GM19328 (cell line): ENCODE data around the gene TM2D1.
A peak's percentile ranks its signal among the peaks of the same experiment; 100 is the strongest.

Experiments
- ATAC-seq: cut with Tn5 transposase; IDR thresholded peaks from one replicate; pipeline ENCODE4 v1.9.1; 2021; ENCODE audit warnings: mild to moderate bottlenecking, moderate library complexity; ENCODE audit not compliant: unreplicated experiment

Gene TM2D1

DNA sequence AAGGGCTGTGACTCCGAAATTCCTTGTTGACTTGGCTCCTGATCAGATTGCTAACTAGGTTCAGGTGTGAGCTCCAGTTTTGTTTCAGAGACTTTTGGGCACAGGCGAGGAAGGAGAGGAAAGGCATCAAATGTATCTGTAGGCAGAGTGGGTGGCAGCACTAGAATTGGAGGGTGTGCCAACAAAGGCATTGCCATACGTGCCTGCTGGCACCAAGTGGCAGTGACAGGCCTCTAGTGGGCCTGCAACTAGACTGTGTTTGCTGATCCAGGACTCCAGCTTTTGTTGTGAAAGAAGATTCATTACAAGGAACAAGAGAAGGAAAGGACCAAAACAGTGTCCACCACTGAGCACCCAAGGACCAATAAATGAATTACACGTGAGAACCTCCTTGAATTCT lies 79.5 kb downstream of the TM2D1 start:
- no peak for ATAC-seq

DNA sequence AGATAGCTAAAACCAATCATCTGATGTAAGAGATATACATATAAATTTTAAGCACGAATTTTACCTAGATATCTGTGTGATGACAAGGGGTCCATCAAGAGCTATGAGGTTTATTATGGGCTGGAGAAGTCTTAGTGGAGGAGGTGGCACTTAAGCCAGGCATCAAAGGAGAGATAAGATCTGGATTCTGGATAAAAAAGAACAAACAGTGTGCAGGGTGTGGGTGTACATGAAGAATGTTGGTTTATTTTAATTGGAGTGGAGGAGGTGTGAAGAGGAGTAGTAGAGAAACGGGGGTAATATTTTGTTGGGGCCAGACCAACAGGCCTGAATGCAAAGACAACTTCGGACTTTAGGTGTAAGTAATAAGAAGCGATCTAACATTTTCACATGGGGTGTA lies 80.6 kb downstream of the TM2D1 start:
- no peak for ATAC-seq

DNA sequence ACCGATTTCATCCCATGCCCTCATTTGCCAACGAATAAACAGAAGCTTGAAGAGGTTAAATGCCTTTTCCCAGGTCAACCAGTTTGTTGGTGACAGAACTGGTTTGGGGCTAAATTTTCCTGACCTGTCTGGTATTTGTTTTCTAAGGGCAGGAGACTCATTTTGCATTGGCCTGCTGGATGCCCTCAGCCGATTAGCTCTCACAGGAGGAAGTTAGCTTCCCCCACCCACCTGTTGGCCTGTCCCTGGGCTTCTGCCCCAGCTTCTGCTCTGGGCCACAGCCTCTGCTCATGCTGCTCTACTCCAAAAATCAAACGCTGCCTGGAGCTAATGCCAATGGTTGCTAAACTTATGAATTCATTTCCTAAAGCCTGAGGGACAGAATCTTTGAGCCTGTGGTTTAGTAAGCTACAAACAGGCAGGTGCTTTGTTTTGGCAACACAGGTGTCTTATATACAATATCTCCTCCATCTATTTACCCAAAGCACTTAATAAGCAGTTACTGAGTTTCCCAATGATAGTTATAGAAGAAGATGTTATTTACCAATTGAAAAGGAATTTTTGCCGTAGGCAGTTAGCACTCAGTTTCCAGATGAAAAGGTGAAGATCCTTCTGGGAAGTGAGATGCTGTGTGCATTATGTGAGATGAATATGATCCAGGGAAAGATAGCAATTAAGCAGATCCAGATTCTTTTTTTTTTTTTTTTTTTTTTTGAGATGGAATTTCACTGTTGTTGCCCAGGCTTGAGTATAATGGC lies 82.3 kb downstream of the TM2D1 start:
- no peak for ATAC-seq

DNA sequence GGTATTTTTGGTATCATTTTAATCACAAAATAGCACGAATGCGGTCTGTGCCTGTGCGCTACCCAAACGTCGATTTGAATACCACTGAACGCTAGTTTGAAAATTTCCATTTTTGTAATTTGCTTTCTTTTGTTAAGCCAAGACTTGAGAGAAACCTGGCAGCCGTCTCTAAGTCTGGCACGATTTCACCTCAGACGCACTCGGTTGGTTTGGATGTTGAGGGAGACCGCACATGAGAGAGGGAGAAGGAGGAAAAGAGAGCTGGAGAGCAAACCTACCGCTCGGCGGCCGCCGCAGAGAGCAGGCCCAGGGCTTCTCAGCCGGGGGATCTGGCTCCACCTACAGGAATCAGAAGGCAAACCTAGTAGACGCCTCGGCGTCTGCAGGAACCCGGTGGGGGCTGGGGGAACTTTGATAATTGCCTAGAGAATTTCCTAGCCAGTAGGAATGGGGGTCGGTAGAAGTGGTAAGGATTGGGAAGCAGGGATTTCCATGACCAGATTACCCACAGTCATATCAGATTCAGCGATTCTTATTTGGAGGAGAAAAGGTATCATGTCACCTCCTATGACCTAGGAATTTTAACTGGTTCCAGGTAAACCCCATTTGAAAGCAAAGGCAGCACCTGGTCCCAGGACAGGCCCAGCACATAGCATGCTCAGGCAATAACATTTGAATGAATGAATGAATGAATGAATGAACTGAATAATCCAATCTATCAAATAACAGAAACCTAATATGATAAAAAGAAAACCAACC lies 83.2 kb downstream of the TM2D1 start:
- peak; percentile 75 for ATAC-seq

DNA sequence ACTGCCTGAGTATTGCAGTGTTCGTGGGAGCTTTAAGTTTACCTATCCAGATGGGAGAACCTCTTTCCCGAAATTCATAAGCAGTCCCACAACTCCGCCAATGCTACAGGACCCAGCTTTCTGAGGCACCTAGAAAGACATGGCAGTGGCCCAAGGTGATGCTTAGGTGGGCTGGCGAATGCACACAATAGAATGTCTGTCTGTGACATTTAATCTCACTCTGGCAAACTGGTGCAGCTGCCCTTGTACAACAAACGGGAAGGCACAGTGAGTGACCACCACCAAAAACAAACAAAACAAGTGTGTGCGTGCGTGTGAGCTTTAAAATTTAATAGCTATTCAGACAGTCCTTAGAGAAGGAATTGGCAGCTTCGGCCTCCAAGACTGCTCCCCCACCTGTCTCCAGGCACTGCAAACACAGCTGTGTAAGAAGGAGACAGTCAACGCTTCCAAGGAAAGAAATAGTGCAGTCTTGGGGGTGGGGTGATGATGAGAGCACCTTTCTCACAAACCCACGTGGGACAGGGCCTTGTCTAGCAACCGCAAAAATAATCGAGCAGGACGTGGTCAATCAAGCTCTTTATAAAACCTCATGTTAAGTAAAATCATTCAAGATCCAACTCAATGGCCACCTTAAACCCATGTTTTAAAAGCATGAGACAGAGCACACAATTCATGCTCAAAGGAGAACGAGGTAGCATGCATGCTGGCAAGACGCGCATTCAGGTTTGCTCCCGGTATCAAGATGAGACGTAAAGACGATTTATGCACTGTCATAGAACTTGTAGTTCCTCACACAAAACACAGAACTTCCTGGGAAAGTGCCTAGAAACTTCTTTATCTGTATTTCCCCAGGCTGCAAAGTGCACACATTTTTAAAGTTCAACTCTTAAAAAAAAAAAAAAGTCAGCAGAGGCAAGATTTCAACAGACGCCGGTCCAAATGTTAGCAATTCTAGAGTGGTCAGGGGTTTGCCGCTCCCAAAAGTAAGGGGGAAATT lies 84.1 kb downstream of the TM2D1 start:
- no peak for ATAC-seq

DNA sequence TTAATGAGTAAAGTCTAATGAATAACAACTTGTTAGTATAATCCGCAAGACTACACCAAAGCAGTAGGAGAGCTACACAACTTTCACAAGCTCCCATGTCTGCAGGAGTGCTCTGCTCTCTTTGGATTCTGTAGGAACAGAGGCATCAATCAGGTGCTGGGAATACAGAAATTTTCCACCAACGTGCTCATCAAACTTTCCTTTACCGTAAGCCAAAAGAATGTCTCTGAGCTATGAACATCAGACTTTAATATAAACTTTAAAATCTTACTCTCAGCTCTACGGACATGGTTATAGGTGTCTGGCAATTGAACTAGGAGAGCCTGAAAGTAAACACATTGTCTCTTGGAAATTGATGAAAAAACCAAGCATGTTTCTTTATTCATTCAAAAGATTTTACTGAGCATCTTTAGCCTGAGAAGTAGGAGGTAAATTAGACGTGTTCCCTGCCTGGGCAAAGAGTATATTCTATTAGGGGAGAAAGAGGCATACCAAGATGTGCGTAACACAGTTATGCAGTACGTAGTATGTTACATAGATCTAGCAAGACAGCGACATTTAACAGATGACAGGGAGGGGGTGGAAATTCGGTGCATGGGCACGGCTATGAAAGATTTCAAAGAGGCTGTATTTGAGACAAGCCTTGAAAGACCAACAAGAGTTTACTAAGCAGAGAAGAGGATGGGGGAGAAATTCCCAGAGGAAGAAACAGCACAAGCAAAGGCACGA lies 85.2 kb downstream of the TM2D1 start:
- ATAC-seq = no peak

DNA sequence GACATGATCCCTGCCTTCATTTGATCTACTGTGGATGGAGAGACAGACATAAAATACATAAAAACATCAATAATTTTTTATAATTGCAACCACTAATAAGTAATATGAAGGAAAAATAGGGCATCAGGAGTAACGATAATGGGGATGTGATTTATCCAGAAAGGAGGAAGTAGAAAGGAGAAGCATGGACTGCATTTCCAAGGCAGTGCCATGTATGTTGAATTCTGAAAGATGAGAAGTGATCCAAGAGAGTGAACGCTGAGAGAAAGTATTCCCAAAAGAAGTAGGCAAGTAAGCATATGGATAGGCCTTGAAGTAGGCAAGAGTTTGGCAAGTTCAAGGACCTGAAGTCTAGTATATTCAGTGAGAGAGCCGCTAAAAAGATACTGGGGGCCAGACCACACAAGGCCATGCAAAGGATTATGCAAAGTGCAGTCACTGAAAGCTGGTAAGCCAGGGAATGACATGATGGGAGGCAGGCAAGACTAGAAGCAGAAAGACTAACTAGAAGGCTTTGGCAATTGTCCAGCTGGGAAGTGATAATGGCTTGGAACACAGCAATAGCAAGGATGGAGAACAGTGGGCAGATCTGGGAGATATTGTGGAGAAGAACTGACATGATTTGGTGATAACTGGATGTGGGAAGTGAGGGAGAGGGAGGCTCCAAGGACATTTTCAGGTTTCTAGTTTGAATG lies 85.9 kb downstream of the TM2D1 start:
- ATAC-seq = no peak

DNA sequence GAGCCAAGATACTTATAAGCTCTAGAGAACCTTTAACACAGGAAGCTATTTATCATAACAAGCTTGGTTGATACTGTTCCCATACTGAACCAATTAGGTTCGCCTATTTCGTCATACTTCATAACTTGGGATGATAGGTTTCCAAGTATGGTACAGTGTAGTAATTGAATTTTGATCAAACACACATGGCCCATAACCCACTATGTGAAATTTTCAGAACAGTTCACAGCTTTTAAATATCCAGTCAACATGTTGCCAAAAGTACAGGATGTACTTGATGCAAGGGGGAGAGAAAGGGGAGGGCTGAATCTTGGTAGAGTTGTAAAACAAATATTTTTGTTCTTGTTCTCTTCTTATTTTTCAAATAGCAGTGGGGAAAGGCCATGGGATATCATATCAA lies 86.6 kb downstream of the TM2D1 start:
- no peak for ATAC-seq

DNA sequence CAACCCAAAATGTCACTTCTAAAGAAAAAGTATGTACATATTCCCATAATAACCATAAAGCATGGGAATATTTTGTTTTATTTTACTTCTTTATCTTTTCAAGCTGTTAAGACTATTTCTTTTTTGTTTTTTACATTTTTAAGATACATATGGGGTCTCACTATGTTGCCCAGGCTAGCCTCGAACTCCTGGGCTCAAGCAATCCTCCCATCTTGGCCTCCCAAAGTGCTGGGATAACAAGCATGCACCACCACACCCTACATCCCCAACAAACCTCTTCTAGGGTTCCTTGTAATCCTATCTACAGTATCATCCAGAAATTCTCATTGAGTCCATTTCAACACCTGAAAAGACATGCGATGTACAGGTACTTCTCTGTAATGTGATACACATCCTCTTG lies 87.5 kb downstream of the TM2D1 start:
- ATAC-seq = no peak

DNA sequence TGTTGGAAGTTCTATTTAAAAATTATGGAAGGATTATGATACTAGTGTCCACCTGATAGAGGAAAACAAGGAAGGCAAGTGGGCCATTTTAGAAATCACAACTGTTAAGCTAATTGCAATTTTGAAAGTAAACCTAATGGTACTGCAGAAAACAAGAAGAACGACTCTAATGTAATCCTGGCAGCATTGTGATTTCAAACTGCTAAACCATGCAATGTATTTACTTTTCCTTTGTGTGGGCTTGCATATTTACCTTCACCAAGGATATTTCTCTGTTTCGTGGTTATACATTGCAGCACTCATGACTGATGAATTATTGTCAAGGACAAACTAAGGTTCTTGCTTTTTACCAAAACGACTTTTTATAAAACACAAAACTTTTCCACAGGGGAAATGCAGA lies 88.1 kb downstream of the TM2D1 start:
- no peak for ATAC-seq

DNA sequence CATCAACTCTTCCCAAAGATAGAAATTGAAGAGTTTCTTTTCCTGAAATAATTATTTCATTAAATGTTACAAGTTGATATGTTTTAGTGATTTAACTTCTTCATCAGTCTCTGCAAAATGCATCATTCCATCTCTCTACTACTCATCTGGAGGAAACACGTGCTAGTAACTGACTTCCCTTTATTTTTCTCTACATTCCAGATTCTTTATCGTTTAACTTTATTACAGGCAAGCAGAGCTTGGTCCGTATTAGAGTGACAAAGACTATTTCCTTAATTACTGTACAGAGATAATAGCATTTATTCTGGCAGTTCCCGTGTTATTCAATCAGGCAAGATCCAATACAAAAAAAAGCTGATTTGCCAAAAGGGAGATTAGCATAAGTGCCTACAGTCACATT lies 88.6 kb downstream of the TM2D1 start:
- no peak for ATAC-seq

DNA sequence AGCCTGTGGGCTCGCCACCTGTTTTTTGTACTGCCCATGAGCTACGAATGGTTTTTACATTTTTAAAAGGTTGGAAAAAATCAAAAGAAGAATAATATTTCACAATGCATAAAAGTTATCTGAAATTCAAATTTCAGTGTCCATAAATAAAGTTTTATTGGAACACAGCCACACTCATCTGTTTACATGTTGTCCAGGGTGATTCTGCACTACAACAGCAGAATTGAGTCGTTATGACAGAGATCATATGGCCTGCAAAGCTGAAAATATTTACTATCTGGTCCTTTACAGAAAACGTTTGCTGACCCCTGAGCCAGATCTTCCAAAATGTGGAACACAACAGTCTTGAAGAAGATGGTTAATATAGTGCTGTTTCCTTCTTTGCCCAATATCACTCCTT lies 89.4 kb downstream of the TM2D1 start:
- ATAC-seq = no peak

DNA sequence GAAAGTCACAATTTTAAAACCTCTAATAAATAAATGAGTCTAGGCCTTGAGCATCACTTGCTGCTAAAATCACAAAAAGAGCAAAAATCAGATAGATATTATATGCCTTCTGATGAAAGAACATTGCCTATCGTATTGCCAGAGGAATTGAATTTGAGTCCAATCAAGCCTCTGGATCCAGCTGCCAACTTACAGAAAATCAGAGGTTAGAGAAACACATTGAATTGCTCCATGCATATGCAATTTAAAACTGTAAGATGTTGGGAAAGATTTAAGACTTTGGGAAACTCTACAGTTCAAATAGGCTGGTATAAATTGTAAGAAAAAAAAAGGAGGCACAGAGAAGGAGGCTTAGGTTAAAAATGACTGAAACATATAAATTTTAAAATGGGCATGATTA lies 93.5 kb downstream of the TM2D1 start:
- ATAC-seq = no peak
